ENCODE measurements around the gene KCND3.

GRCh38 chr1:111789142-111789541 lies 200.3 kb downstream of the KCND3 start:
- TF ChIP-seq POLR2A (IDR thresholded peaks at IDR 0.05; ENCODE audit: low read depth, low read length), result no peak
- TF ChIP-seq TAF1 (IDR thresholded peaks at IDR 0.05; ENCODE audit: borderline replicate concordance, low read depth, low read length), result no peak
- no peak for TF ChIP-seq POLR2AphosphoS5 (IDR thresholded peaks at IDR 0.05; ENCODE audit: low read depth, low read length)

Measured in GM12892 (cell line).